ENCODE data around the gene SH3TC2.

SH3TC2 gene

DNA sequence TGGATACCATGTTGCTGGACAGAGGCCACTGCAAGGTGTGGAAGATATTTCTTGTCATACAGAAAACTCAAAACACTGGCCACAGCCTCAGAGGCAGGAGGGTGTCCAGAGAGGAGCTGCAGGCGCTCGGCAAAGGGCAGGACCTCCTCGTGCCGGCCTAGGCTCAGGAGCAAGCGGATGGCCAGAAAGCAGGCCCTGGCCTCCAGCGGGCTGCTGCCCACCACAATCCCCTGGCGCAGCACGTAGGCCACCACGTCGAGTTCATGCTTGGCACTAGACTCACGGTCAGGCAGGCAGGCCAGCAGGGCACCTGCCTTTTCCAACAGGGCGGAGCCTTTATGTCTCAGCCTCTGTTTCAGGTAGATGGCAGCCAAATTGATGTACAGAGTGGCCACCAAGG lies 35.2 kb downstream of the SH3TC2 start:
- Histone ChIP-seq H3K4me3 (ENCODE audit: low read depth in 1 of 2, low read length in 2 of 2) (no peak overlapping the region), H3K9me3 (ENCODE audit: control insufficient read depth in 1 of 2, low read length in 2 of 2) (no peaks in the 10 kb centered on the region), H3K4me1 (ENCODE audit: control insufficient read depth in 1 of 2, insufficient read depth in 2 of 2, low read length in 2 of 2) (no peaks in the 10 kb centered on the region), H3K27me3 (ENCODE audit: low read depth, low read length) (no peaks in the 10 kb centered on the region), H3K36me3 (ENCODE audit: control insufficient read depth in 1 of 2, insufficient read depth in 2 of 2, low read length in 2 of 2) (no peaks in the 10 kb centered on the region), H3K27ac (ENCODE audit: low read length) (no peak overlapping the region)

DNA sequence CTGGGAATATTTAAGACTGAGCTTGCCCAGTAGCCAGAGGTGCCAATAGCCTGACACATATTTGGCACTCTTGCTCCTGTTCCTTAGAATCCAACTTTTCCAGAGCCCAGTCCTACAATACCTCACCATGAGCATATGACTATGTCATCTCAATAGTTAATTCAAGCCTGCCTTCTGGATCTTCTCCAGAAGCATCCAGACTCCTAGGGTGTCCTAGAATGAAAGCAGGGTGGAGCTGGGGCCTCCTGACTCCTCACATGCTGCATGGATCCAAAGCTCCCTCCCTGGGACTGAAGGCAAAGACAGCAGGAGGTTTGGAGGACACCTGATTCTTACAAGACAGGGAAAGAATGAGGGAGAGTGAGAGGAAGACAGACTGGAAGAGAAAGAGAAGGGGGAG lies 37.9 kb downstream of the SH3TC2 start:
- Histone ChIP-seq H3K9me3 (ENCODE audit: control insufficient read depth in 1 of 2, low read length in 2 of 2) (no peaks in the 10 kb centered on the region), H3K4me3 (ENCODE audit: low read depth in 1 of 2, low read length in 2 of 2) (no peak overlapping the region), H3K36me3 (ENCODE audit: control insufficient read depth in 1 of 2, insufficient read depth in 2 of 2, low read length in 2 of 2) (no peaks in the 10 kb centered on the region), H3K27ac (ENCODE audit: low read length) (no peak overlapping the region), H3K27me3 (ENCODE audit: low read depth, low read length) (no peaks in the 10 kb centered on the region), H3K4me1 (ENCODE audit: control insufficient read depth in 1 of 2, insufficient read depth in 2 of 2, low read length in 2 of 2) (no peaks in the 10 kb centered on the region)

DNA sequence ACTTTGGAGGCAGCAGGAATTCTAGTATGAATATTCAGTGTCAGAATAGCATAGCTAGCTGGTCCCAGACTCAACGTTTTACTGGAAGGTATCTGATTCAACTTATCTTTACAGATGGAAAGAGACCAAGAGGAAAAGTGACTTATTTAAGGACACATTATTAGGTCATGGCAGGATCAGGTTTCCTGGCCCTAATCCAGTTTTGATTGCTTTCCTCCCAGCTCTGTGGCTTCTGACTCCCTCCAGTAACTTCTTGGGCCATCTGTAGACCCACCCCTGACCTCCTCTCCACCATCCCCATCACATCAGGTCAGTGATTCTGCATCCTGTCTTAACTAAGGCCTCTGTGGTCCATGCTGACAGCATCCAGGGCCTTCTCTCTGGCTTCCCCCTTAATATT lies 38.4 kb downstream of the SH3TC2 start:
- H3K27me3 ChIP-seq (ENCODE audit: low read depth, low read length), result no peaks in the 10 kb centered on the region
- H3K4me1 ChIP-seq (ENCODE audit: control insufficient read depth in 1 of 2, insufficient read depth in 2 of 2, low read length in 2 of 2), result no peaks in the 10 kb centered on the region
- H3K9me3 ChIP-seq (ENCODE audit: control insufficient read depth in 1 of 2, low read length in 2 of 2), result no peaks in the 10 kb centered on the region
- H3K36me3 ChIP-seq (ENCODE audit: control insufficient read depth in 1 of 2, insufficient read depth in 2 of 2, low read length in 2 of 2), result no peaks in the 10 kb centered on the region
- no peak overlapping the region for H3K4me3 ChIP-seq (ENCODE audit: low read depth in 1 of 2, low read length in 2 of 2)
- H3K27ac ChIP-seq (ENCODE audit: low read length), result no peak overlapping the region

DNA sequence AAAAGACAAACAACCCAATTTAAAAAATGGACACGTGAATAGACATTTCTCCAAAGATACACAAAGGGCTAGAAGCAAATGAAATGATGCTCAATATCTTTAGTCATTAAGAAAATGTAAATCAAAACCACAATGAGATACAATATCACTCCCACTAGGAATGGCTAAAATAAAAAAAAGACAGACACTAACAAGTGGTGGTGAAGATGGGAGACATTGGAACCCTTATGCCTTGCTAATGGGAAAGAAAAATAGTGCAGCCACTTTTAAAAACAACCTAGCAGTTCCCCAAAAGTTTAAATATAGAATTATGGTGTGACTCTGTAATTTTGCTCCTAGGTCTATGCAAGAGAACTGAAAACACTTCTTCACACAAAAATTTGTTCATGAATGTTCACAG lies 40.7 kb downstream of the SH3TC2 start:
- Histone ChIP-seq H3K36me3 (ENCODE audit: control insufficient read depth in 1 of 2, insufficient read depth in 2 of 2, low read length in 2 of 2) (no peaks in the 10 kb centered on the region), H3K4me1 (ENCODE audit: control insufficient read depth in 1 of 2, insufficient read depth in 2 of 2, low read length in 2 of 2) (no peaks in the 10 kb centered on the region), H3K27ac (ENCODE audit: low read length) (no peak overlapping the region)

DNA sequence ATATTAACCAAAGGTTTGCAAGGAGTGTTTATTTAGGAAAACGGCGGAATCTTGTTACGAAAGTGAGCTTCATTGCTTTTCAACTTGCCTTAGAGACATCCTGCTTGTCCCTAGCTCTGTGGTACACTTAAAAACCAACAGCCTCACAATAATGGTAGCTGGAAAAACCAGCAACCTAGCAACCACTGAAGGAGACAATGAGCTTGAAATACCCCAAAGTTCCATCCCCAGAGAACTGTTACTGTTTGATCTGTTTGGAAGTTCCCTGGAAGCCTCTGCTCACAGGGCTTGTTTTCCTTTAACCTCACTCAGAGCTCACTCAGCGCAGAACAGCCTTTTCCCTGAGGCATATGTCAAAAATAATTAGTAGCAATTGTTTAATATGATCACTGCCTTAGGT lies 43.2 kb downstream of the SH3TC2 start:
- Histone ChIP-seq H3K27ac (ENCODE audit: low read length) (no peak overlapping the region), H3K4me3 (ENCODE audit: low read depth in 1 of 2, low read length in 2 of 2) (no peak overlapping the region), H3K4me1 (ENCODE audit: control insufficient read depth in 1 of 2, insufficient read depth in 2 of 2, low read length in 2 of 2) (no peaks in the 10 kb centered on the region), H3K36me3 (ENCODE audit: control insufficient read depth in 1 of 2, insufficient read depth in 2 of 2, low read length in 2 of 2) (no peaks in the 10 kb centered on the region), H3K27me3 (ENCODE audit: low read depth, low read length) (no peaks in the 10 kb centered on the region), H3K9me3 (ENCODE audit: control insufficient read depth in 1 of 2, low read length in 2 of 2) (no peaks in the 10 kb centered on the region)

More for the DNA sequence above, 40.7 kb downstream of the SH3TC2 start:
- H3K9me3 ChIP-seq (ENCODE audit: control insufficient read depth in 1 of 2, low read length in 2 of 2), result no peaks in the 10 kb centered on the region
- H3K27me3 ChIP-seq (ENCODE audit: low read depth, low read length), result no peaks in the 10 kb centered on the region
- no peak overlapping the region for H3K4me3 ChIP-seq (ENCODE audit: low read depth in 1 of 2, low read length in 2 of 2)

DNA sequence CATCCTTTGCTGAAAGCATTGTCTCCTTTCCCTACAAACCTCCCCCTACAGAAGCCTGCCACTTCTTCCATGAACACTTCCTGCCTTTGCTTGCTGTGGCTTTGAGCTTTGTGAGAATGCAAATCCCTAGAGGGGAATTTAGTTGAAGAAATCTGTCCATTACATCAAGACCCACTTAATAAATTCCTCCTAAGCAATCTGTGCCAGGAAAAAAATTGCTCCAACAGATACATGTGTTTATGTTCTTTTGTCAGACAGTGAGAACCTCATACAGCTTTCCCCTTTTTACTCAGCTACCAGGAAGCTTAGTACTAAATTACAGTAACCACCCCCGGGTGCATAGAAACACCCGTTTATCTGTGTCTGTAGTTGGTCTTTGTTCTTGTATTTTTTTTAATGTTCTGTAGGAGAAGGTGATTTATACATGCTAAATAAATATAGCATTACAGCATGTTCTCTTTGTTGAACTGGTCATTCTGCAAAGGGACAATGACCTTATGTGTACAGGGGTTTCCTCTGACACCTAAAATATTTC lies 43.9 kb downstream of the SH3TC2 start:
- no peaks in the 10 kb centered on the region for H3K9me3 ChIP-seq (ENCODE audit: control insufficient read depth in 1 of 2, low read length in 2 of 2)
- no peaks in the 10 kb centered on the region for H3K4me1 ChIP-seq (ENCODE audit: control insufficient read depth in 1 of 2, insufficient read depth in 2 of 2, low read length in 2 of 2)
- H3K27ac ChIP-seq (ENCODE audit: low read length), result no peak overlapping the region
- no peaks in the 10 kb centered on the region for H3K36me3 ChIP-seq (ENCODE audit: control insufficient read depth in 1 of 2, insufficient read depth in 2 of 2, low read length in 2 of 2)
- H3K4me3 ChIP-seq (ENCODE audit: low read depth in 1 of 2, low read length in 2 of 2), result no peak overlapping the region
- H3K27me3 ChIP-seq (ENCODE audit: low read depth, low read length), result no peaks in the 10 kb centered on the region

DNA sequence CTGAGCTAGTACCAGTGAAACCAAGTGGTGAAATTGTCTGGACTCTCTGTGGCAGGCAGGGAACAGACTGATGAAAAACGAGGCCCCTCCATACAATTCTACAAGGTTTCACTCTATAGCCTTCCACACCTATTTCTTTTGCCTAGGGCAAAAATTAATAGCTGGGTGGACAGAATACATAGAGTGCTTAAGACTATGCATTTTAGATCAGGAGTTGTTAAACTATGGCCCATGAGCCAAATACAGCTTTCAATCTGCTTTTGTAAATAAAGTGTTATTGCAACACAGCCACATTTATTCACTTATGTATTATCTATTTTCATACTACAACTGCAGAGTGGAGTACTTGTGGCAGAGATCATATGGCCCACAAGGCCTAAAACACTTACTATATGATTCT lies 45.2 kb downstream of the SH3TC2 start:
- no peak overlapping the region for H3K4me3 ChIP-seq (ENCODE audit: low read depth in 1 of 2, low read length in 2 of 2)
- H3K9me3 ChIP-seq (ENCODE audit: control insufficient read depth in 1 of 2, low read length in 2 of 2), result no peaks in the 10 kb centered on the region
- H3K36me3 ChIP-seq (ENCODE audit: control insufficient read depth in 1 of 2, insufficient read depth in 2 of 2, low read length in 2 of 2), result no peaks in the 10 kb centered on the region
- H3K27ac ChIP-seq (ENCODE audit: low read length), result no peak overlapping the region
- H3K4me1 ChIP-seq (ENCODE audit: control insufficient read depth in 1 of 2, insufficient read depth in 2 of 2, low read length in 2 of 2), result no peaks in the 10 kb centered on the region
- H3K27me3 ChIP-seq (ENCODE audit: low read depth, low read length), result no peaks in the 10 kb centered on the region

DNA sequence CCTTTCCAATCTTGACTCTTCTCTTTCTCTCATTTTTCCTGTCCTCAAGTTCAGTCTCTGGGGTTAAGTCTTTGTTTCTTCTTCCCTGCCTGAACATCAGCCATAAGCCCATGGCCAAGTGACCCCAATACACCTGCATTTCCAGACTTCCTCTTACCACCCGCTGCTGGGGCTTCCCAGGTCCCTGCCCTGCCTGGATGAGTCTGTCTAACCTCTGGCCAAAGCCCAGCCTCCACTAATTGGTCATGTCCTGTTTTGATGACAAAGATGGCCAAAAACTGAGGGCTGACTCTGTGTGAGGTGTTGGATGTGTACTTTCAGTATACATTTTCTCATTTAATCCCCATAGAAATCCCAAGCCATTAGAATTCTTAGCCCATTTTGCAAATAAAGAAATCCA lies 47.3 kb downstream of the SH3TC2 start:
- Histone ChIP-seq H3K27ac (ENCODE audit: low read length) (no peak overlapping the region), H3K4me3 (ENCODE audit: low read depth in 1 of 2, low read length in 2 of 2) (no peak overlapping the region), H3K4me1 (ENCODE audit: control insufficient read depth in 1 of 2, insufficient read depth in 2 of 2, low read length in 2 of 2) (no peaks in the 10 kb centered on the region), H3K9me3 (ENCODE audit: control insufficient read depth in 1 of 2, low read length in 2 of 2) (no peaks in the 10 kb centered on the region), H3K36me3 (ENCODE audit: control insufficient read depth in 1 of 2, insufficient read depth in 2 of 2, low read length in 2 of 2) (no peaks in the 10 kb centered on the region), H3K27me3 (ENCODE audit: low read depth, low read length) (no peaks in the 10 kb centered on the region)

DNA sequence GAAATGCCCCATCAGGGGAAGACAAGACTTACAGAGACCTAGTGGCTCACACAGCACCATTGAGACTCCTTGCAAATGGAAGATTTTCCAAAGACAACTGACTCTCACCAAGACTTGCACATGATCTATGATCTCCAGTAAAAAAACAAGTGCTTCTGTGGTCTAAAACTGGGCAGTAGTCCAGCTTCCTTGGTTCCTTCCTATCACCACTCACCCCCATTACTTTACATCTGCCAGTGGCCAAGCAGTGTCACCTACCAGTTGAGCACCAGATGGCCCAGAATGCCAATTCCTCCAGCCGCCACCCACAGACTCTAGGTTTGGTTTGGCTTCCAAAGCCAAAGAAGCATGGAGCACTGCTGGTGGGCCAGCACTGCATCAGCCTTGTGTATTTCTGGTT lies 47.7 kb downstream of the SH3TC2 start:
- no peak overlapping the region for H3K4me3 ChIP-seq (ENCODE audit: low read depth in 1 of 2, low read length in 2 of 2)
- no peaks in the 10 kb centered on the region for H3K27me3 ChIP-seq (ENCODE audit: low read depth, low read length)
- no peaks in the 10 kb centered on the region for H3K36me3 ChIP-seq (ENCODE audit: control insufficient read depth in 1 of 2, insufficient read depth in 2 of 2, low read length in 2 of 2)
- H3K27ac ChIP-seq (ENCODE audit: low read length), result no peak overlapping the region
- no peaks in the 10 kb centered on the region for H3K9me3 ChIP-seq (ENCODE audit: control insufficient read depth in 1 of 2, low read length in 2 of 2)
- no peaks in the 10 kb centered on the region for H3K4me1 ChIP-seq (ENCODE audit: control insufficient read depth in 1 of 2, insufficient read depth in 2 of 2, low read length in 2 of 2)

DNA sequence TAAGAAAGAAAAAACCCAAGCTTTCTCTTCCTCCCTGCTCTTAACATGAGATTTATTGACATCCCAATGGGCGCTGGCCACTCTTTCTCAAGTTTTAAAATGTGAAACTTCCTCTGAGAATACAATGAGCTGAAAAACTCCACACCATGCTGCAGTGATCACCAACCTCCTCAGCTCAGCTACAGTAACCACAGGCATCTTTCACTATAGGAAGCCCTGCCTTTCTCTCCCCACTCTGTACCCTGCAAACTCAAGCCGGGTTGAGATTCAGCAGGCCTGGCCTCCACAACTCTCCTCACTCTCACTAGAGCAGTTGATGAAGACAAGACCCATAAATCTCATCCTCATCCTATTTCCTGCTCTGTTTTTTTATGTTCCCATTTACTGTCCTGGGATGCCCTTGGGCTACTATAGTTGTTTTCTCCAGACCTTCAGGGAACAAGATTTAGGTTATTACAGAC lies 48.3 kb downstream of the SH3TC2 start:
- Histone ChIP-seq H3K4me1 (ENCODE audit: control insufficient read depth in 1 of 2, insufficient read depth in 2 of 2, low read length in 2 of 2) (no peaks in the 10 kb centered on the region), H3K4me3 (ENCODE audit: low read depth in 1 of 2, low read length in 2 of 2) (no peak overlapping the region), H3K36me3 (ENCODE audit: control insufficient read depth in 1 of 2, insufficient read depth in 2 of 2, low read length in 2 of 2) (no peaks in the 10 kb centered on the region), H3K27me3 (ENCODE audit: low read depth, low read length) (no peaks in the 10 kb centered on the region), H3K9me3 (ENCODE audit: control insufficient read depth in 1 of 2, low read length in 2 of 2) (no peaks in the 10 kb centered on the region), H3K27ac (ENCODE audit: low read length) (no peak overlapping the region)

DNA sequence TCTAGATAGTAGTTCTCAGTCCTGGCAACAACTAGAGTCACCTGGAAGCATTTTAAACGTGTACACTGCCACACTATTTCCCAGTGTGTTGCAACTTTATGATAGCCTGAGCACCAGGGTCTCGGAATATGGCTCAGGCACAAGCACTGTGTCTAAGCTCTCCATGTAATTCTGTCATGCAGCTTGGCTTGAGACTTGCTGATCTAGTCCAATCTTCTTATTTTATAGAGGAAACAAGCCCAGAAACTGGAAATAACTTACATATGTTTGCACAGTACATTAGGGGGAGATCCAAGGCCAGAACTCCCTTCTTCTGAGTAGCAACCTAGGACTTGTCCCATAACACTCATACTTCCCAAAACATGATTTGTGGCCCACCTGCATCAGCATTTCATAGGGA lies 49.1 kb downstream of the SH3TC2 start:
- Histone ChIP-seq H3K27me3 (ENCODE audit: low read depth, low read length) (no peaks in the 10 kb centered on the region), H3K36me3 (ENCODE audit: control insufficient read depth in 1 of 2, insufficient read depth in 2 of 2, low read length in 2 of 2) (no peaks in the 10 kb centered on the region), H3K4me1 (ENCODE audit: control insufficient read depth in 1 of 2, insufficient read depth in 2 of 2, low read length in 2 of 2) (no peaks in the 10 kb centered on the region), H3K4me3 (ENCODE audit: low read depth in 1 of 2, low read length in 2 of 2) (no peak overlapping the region), H3K9me3 (ENCODE audit: control insufficient read depth in 1 of 2, low read length in 2 of 2) (no peaks in the 10 kb centered on the region), H3K27ac (ENCODE audit: low read length) (no peak overlapping the region)

DNA sequence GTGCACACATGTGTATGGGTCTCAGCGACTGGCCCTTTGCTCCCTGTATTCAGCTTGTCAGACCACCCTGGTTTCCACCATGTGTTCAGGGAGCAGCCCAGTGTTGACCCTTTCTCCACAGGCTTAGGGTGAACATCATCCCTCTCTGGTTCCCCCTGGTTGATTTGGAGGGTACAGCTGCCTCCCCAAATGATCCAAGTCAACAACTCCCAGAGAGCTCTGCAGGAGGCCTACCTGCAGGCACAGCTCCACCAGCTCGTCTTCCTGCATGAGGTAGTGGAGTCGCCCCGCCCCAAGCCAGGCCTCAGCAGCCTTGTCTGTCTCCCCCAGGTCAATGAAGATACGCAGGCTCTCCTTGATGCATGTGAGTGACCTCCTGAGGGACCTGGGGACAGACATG lies 50.5 kb downstream of the SH3TC2 start:
- H3K9me3 ChIP-seq (ENCODE audit: control insufficient read depth in 1 of 2, low read length in 2 of 2), result no peaks in the 10 kb centered on the region
- H3K36me3 ChIP-seq (ENCODE audit: control insufficient read depth in 1 of 2, insufficient read depth in 2 of 2, low read length in 2 of 2), result no peaks in the 10 kb centered on the region
- H3K4me1 ChIP-seq (ENCODE audit: control insufficient read depth in 1 of 2, insufficient read depth in 2 of 2, low read length in 2 of 2), result no peaks in the 10 kb centered on the region
- H3K27ac ChIP-seq (ENCODE audit: low read length), result no peak overlapping the region
- H3K27me3 ChIP-seq (ENCODE audit: low read depth, low read length), result no peaks in the 10 kb centered on the region
- no peak overlapping the region for H3K4me3 ChIP-seq (ENCODE audit: low read depth in 1 of 2, low read length in 2 of 2)
